Osteocyte (in vitro differentiated cells): ENCODE data around the gene SNTG2. TPM values are rescaled to one million over a fixed set of nuclear protein-coding genes. Genes with fewer than 3 reads are reported as not detected.

Experiments
- DNase-seq: peaks from one replicate; pipeline ENCODE4 v3.0.0; 2021; ENCODE audit warnings: mixed read lengths; ENCODE audit not compliant: unreplicated experiment; ENCODE audit errors: extremely low spot score
- H3K27ac Mint-ChIP-seq: one replicate; pipeline ENCODE4 v1.8.0; 2021; ENCODE audit warnings: mild to moderate bottlenecking, mixed read lengths; ENCODE audit not compliant: unreplicated experiment
- H3K27me3 Mint-ChIP-seq: one replicate; pipeline ENCODE4 v1.8.0; 2021; ENCODE audit warnings: mixed read lengths; ENCODE audit not compliant: unreplicated experiment
- H3K36me3 Mint-ChIP-seq: one replicate; pipeline ENCODE4 v1.8.0; 2021; ENCODE audit warnings: mixed read lengths; ENCODE audit not compliant: unreplicated experiment
- H3K4me1 Mint-ChIP-seq: one replicate; pipeline ENCODE4 v1.8.0; 2021; ENCODE audit warnings: mixed read lengths; ENCODE audit not compliant: unreplicated experiment
- H3K4me3 Mint-ChIP-seq: one replicate; pipeline ENCODE4 v1.8.0; 2021; ENCODE audit warnings: mild to moderate bottlenecking, moderate library complexity, mixed read lengths; ENCODE audit not compliant: unreplicated experiment
- H3K9me3 Mint-ChIP-seq: one replicate; pipeline ENCODE4 v1.8.0; 2021; ENCODE audit warnings: mixed read lengths; ENCODE audit not compliant: unreplicated experiment
- total RNA-seq: library from RNA; stranded (reverse); gene quantifications from 2 replicates; pipeline ENCODE4 v1.2.1, GENCODE V29; 2021
- TF ChIP-seq, protein P1 (sequence below): fragments of 200-600 bp; sonication (generic); IDR thresholded peaks from 2 replicates; pipeline ENCODE4 v1.5.0; 2021; ENCODE audit warnings: antibody characterized with exemption, mild to moderate bottlenecking, moderate library complexity

The SNTG2 gene
- total RNA-seq, 1 donor from 2014 or later = not detected

DNA sequence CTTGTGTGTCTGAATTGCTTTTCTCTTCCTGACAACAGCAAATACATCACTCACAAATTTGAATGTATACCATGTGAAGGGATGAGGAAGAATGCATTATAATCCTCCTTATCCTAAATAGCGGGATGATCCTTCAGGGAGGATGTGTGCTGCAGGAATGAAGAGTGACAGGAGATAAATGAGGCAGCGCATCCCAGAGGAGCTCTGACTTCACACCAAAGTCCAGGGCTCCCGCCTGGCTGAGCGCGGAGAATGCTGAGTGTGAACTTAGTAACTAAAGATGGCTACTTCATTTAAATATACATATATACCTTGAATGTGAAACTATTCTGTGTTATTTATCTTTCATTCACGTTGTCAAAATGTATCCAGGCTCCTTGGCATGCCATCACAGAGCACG, 317.4 kb downstream of the SNTG2 start:
- TF ChIP-seq, protein P1, sequence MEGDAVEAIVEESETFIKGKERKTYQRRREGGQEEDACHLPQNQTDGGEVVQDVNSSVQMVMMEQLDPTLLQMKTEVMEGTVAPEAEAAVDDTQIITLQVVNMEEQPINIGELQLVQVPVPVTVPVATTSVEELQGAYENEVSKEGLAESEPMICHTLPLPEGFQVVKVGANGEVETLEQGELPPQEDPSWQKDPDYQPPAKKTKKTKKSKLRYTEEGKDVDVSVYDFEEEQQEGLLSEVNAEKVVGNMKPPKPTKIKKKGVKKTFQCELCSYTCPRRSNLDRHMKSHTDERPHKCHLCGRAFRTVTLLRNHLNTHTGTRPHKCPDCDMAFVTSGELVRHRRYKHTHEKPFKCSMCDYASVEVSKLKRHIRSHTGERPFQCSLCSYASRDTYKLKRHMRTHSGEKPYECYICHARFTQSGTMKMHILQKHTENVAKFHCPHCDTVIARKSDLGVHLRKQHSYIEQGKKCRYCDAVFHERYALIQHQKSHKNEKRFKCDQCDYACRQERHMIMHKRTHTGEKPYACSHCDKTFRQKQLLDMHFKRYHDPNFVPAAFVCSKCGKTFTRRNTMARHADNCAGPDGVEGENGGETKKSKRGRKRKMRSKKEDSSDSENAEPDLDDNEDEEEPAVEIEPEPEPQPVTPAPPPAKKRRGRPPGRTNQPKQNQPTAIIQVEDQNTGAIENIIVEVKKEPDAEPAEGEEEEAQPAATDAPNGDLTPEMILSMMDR = no peak
- H3K4me3 Mint-ChIP-seq = no peak overlapping the region
- H3K9me3 Mint-ChIP-seq = no peaks in the 10 kb centered on the region
- H3K27ac Mint-ChIP-seq = no peak overlapping the region
- no peaks in the 10 kb centered on the region for H3K36me3 Mint-ChIP-seq
- DNase-seq = no peak
- H3K27me3 Mint-ChIP-seq = no peaks in the 10 kb centered on the region
- no peaks in the 10 kb centered on the region for H3K4me1 Mint-ChIP-seq

DNA sequence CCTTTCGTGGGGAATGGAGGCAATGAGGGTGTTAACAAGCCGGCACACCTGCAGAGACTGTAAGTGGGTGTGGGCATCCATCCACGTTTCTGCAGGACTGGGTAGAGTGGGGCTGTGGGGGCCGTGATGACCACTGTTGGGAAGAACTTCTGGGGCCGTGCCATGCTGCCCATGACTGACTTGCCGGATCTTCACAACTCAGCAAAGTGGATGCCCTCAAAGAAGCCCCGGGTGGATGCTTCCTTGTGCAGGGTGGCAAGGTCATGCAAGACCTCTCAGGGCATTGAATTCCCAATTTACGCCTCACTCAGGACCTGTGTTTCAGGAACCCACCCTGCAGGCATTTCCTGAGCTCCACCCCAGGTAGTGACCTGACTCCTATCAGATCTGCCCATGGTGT, 319.2 kb downstream of the SNTG2 start:
- TF ChIP-seq, protein P1 = no peak
- H3K27ac Mint-ChIP-seq = no peak overlapping the region
- H3K36me3 Mint-ChIP-seq = no peaks in the 10 kb centered on the region
- DNase-seq = no peak
- no peak overlapping the region for H3K4me3 Mint-ChIP-seq
- peaks cover 10% of the 10 kb centered on the region for H3K9me3 Mint-ChIP-seq
- no peaks in the 10 kb centered on the region for H3K27me3 Mint-ChIP-seq
- H3K4me1 Mint-ChIP-seq = no peaks in the 10 kb centered on the region

DNA sequence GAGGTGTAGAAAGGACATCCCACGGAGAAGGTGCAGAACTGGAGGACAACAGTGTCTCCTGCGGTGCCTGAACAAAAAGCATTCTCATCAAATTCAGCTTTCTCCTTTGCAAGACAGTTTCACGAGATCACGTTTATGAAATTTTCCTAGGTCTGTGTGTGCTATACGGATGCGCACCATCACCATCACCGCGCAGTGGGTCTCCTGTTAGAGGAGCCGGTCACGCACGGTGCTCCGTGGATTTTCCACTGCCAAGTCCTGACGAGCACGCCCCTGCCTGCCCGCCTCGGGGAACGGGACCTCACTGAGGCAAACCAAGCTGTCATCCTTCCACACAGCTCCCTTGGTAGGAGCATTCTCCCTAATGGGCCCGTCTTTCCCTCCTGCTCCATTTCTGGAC, 322.2 kb downstream of the SNTG2 start:
- TF ChIP-seq, protein P1 = no peak
- no peaks in the 10 kb centered on the region for H3K4me1 Mint-ChIP-seq
- no peaks in the 10 kb centered on the region for H3K36me3 Mint-ChIP-seq
- no peak for DNase-seq
- H3K4me3 Mint-ChIP-seq = no peak overlapping the region
- H3K9me3 Mint-ChIP-seq = peaks cover 20% of the 10 kb centered on the region
- H3K27me3 Mint-ChIP-seq = no peaks in the 10 kb centered on the region
- no peak overlapping the region for H3K27ac Mint-ChIP-seq

DNA sequence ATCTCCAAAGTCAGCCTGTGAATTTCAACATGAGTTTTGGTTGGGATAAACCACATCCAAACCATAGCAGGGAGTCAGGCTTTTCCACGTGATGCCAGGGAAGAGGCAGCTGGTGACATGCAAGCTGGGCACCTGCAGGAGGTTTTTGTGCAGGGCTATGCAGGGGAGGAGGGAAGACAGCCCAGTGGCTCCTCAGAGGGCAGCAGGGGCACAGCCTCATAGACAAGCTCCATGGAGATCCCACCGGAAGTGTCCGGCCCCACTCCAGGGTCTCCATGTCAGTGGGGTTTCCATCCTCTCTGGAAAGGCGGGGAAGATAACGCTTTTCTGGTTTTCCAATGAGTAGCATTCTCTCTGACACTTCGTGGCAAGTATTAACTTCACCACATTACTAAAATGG, 327.0 kb downstream of the SNTG2 start:
- Mint-ChIP-seq H3K4me3 (no peak overlapping the region), H3K4me1 (no peaks in the 10 kb centered on the region), H3K27ac (no peak overlapping the region), H3K27me3 (no peaks in the 10 kb centered on the region), H3K9me3 (peaks cover 20% of the 10 kb centered on the region), H3K36me3 (no peaks in the 10 kb centered on the region)
- TF ChIP-seq, protein P1 = no peak
- DNase-seq = peak; percentile 56

DNA sequence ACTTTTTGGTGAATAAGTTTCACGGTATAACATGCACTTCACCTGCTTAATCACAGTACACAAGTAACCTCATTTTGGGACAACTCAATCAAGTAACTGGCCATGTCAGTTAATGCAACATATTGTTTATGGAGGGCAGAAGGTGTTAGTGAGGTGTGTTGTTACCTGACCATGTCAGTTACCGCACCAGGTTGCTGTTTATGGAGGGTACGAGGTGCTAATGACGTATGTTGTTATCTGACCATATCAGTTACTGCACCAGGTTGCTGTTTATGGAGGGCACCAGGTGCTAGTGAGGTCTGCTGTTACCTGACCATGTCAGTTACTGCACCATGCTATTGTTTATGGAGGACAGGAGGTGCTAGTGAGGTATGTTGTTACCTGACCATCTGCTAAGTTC, 327.5 kb downstream of the SNTG2 start:
- H3K27me3 Mint-ChIP-seq = no peaks in the 10 kb centered on the region

More for the DNA sequence above, 327.5 kb downstream of the SNTG2 start:
- TF ChIP-seq, protein P1 = no peak
- peaks cover 20% of the 10 kb centered on the region for H3K9me3 Mint-ChIP-seq
- no peaks in the 10 kb centered on the region for H3K36me3 Mint-ChIP-seq
- H3K4me3 Mint-ChIP-seq = no peak overlapping the region
- H3K4me1 Mint-ChIP-seq = no peaks in the 10 kb centered on the region
- no peak for DNase-seq
- no peak overlapping the region for H3K27ac Mint-ChIP-seq
